HG02610 (cell line): ENCODE measurements around the gene SLC25A43.
"Not testable (repeated sequence)": the region's sequence is repeated elsewhere in the genome, so short reads cannot be mapped to it uniquely, and the experiment has no call there.

ENCODE experiments used
- ATAC-seq: cut with Tn5 transposase; IDR thresholded peaks from one replicate; pipeline ENCODE4 v1.9.1; 2021; ENCODE audit warnings: mild to moderate bottlenecking, moderate library complexity; ENCODE audit not compliant: unreplicated experiment

Gene SLC25A43

GRCh38 chrX:119407681-119408080 is 8.5 kb downstream of the SLC25A43 start:
- ATAC-seq, result no peak

- ATAC-seq, result no peak
These were observed 11.1 kb downstream of the SLC25A43 start for GRCh38 chrX:119410027-119410819.

- ATAC-seq, result no peak
These were observed 11.7 kb downstream of the SLC25A43 start for GRCh38 chrX:119410854-119411253.

- no peak for ATAC-seq
These were observed 12.8 kb downstream of the SLC25A43 start for GRCh38 chrX:119411959-119412358.

- no peak for ATAC-seq
These were observed 18.2 kb downstream of the SLC25A43 start for GRCh38 chrX:119417376-119417775.

- ATAC-seq, result no peak
These were observed 18.7 kb downstream of the SLC25A43 start for GRCh38 chrX:119417842-119418241.

- ATAC-seq, result no peak
These were observed 20.0 kb downstream of the SLC25A43 start for GRCh38 chrX:119419146-119419545.

GRCh38 chrX:119419898-119420297 is 20.8 kb downstream of the SLC25A43 start:
- ATAC-seq, result no peak

- ATAC-seq, result no peak
These were observed 22.0 kb downstream of the SLC25A43 start for GRCh38 chrX:119421016-119421705.

- no peak for ATAC-seq
These were observed 24.5 kb downstream of the SLC25A43 start for GRCh38 chrX:119423631-119424030.

GRCh38 chrX:119424999-119425398 is 25.9 kb downstream of the SLC25A43 start:
- ATAC-seq, result no peak

- ATAC-seq, result peak; percentile 75
These were observed 28.1 kb downstream of the SLC25A43 start for GRCh38 chrX:119427024-119427794.

- no peak for ATAC-seq
These were observed 28.7 kb downstream of the SLC25A43 start for GRCh38 chrX:119427795-119428185.

- ATAC-seq, result no peak
These were observed 30.3 kb downstream of the SLC25A43 start for GRCh38 chrX:119429471-119429870.

GRCh38 chrX:119441295-119441694 is 42.2 kb downstream of the SLC25A43 start:
- ATAC-seq, result not testable (repeated sequence)

GRCh38 chrX:119442286-119442685 is 43.1 kb downstream of the SLC25A43 start:
- ATAC-seq, result no peak

GRCh38 chrX:119453202-119453601 is 54.1 kb downstream of the SLC25A43 start:
- ATAC-seq, result no peak

GRCh38 chrX:119455264-119455663 is 56.1 kb downstream of the SLC25A43 start:
- no peak for ATAC-seq

GRCh38 chrX:119459181-119459580 is 60.0 kb downstream of the SLC25A43 start:
- no peak for ATAC-seq

GRCh38 chrX:119465555-119465954 is 66.4 kb downstream of the SLC25A43 start:
- ATAC-seq, result no peak

- no peak for ATAC-seq
These were observed 67.8 kb downstream of the SLC25A43 start for GRCh38 chrX:119466970-119467369.

GRCh38 chrX:119467433-119467832 is 68.3 kb downstream of the SLC25A43 start:
- ATAC-seq, result no peak
